Measurements from ENCODE around the gene DOLPP1. TPM values are rescaled to one million over a fixed set of nuclear protein-coding genes. Genes with fewer than 3 reads are reported as not detected.
A peak's percentile ranks its signal among the peaks of the same experiment; 100 is the strongest.
"Not testable (repeated sequence)": the region's sequence is repeated elsewhere in the genome, so short reads cannot be mapped to it uniquely, and the experiment has no call there.

Gene DOLPP1
- total RNA-seq, 1 donor from 2014 or later = 22.3 TPM

DNA sequence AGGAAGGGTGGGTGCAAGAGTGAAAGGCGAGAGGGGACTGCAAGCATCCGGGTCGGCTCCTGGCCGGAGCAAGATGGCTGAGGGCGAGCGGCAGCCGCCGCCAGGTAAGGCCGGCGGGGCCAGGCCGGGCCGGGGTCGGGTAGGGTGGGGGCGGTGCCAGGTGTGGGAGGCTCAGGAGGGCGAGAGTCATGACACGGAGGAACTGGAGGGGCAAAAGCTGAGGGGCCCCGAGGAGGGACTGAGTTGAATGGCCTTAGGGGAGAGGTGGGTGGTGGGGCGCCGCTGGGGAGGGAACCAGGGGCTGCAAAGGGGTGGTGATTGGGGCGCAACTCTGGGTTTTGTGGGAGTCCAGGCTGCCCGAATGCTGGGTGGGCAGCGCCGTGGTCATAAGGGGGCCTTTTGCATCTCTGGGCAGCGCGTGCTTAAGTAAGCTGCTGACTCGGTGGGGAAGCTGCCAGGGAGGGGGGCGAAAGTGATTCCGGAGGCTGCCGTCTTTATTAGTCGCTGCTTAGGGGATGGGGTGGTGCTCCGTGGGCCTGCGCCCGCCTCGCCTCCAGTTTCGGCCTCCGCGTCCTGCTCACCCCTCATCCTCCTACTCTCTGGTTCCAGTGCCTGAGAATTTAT is 30.7 kb downstream of the DOLPP1 start:
- DNase-seq (ENCODE audit: low spot score) = no peak

DNA sequence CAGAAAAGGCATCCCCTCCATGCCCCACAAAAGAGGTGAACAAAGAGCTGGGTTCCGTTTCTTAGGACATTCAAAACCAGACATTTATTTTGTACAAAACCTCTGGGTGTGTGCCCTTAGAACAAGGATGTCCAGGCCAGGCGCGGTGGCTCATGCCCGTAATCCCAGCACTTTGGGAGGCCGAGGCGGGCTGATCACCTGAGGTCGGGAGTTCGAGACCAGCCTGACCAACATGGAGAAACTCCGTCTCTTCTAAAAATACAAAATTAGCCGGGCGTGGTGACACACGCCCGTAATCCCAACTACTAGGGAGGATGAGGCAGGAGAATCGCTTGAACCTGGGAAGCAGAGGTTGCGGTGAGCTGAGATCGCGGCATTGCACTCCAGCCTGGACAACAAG is 31.6 kb downstream of the DOLPP1 start:
- not testable (repeated sequence) for DNase-seq (ENCODE audit: low spot score)

DNA sequence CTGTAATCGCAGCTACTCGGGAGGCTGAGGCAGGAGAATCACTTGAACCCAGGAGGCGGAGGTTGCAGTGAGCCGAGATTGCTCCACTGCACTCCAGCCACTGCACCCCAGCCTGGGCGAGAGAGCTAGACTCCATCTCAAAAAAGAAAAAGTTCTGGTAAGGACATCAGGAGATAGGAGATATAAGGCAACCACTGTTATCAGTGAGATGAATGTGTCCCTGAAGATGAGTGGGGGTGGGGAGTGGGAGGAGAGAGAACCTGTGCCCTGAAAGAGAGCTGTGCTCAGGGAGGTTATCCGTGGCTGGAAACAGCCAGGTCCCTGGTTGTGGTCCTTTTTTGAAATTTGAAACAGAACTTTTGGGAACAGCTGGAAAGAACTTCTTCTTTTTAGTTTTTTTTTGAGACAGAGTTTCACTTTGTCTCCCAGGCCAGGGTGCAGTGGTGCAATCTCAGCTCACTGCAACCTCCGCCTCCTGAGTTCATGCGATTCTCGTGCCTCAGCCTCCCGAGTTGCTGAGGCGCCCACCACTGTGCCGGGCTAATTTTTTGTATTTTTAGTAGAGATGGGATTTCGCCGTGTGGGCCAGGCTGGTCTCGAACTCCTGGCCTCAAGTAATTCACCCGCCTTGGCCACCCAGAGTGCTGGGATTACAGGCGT is 32.9 kb downstream of the DOLPP1 start:
- no peak for DNase-seq (ENCODE audit: low spot score)

DNA sequence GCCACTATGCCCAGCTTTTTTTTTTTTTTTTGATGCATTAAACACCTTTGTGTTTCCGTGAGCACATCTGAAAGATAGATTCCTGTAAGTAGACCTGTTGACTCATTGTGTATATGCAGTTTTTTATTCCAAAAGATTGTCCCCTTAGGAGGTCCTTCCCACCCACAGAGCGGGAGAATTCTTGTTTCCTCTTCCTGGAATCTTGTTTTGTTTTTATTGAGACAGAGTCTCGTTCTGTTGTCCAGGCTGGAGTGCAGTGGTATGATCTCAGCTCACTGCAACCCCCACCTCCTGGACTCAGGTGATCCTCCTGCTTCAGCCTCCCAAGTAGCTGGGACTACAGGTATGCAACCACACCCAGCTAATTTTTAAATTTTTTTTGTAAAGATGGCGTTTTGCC is 37.9 kb downstream of the DOLPP1 start:
- DNase-seq (ENCODE audit: low spot score) = no peak

DNA sequence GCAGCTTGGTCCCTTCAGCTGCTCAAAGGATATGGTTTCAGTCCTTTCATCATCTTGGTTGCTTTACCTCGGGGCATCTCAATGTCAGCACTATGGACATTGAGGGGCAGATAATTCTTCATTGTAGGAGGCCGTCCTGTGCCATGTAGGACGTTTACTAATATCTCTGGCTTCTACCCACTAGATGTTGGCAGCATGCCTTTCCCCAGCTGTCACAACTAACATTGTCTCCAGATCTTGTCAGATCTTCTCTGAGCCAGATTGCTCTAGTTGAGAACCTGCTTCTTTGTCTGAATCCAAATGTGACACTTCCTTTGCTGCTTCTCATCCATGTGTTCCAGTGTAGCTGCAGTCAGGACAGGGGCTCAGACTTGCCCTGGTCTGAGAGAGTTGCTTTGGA is 40.6 kb downstream of the DOLPP1 start:
- no peak for DNase-seq (ENCODE audit: low spot score)

DNA sequence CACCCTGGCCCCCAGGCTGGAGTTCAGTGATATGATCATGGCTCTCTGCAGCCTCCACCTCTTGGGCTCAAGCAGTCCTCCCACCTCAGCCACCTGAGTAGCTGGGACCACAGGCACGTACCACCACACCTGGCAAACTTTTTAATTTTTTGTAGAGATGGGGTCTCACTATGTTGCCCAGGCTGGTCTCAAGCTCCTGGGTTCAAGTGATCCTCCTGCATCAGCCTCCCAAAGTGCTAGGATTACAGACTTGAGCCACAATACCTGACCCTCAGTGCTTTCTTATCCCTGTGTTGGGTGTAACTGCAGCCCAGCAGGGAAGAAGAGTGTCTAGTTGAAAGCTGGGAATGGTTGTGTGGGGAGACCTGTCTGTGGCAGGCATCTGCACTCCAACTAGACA is 41.2 kb downstream of the DOLPP1 start:
- no peak for DNase-seq (ENCODE audit: low spot score)

DNA sequence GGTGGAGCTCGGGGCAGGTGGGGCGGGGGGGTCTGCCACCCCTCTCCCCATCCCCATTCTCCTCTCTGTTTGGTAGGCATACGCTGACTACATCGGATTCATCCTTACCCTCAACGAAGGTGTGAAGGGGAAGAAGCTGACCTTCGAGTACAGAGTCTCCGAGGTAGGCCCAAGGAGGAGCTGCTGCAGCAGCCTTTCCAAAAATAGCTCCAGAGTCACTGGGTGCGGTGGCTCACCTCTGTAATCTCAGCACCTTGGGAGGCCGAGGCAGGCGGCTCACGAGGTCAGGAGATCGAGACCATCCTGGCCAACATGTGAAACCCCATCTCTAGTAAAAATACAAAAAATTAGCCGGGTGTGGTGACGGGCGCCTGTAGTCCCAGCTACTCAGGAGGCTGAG is 42.1 kb downstream of the DOLPP1 start:
- DNase-seq (ENCODE audit: low spot score) = not testable (repeated sequence)

DNA sequence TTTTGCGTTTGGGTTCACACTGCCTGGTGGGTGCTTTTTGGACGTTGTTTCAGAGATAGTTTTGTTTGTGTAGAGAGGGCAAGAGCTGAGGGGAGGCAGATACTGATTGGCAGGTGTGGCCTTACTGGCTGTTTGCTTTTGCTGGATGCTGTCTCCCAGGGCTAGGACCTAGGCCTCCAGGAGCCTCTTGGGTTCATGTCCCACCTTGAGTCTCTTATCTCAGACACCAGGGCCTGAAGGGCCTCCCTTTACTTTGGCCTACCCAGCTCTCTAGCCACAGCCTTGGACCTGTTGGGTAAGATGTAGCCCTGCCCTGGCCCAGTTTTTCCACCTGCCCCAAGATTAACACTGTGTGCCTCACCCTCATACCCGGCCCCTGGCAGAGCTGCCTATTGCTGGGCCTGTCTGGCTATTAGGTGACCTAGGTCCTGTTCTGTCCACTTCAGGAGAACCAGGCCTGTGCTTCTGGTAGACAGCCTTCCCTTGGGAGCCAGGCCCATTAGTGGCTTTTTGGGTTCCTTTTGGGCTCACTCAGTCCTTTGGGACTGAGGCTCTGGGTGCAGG is 43.7 kb downstream of the DOLPP1 start:
- DNase-seq (ENCODE audit: low spot score) = no peak

DNA sequence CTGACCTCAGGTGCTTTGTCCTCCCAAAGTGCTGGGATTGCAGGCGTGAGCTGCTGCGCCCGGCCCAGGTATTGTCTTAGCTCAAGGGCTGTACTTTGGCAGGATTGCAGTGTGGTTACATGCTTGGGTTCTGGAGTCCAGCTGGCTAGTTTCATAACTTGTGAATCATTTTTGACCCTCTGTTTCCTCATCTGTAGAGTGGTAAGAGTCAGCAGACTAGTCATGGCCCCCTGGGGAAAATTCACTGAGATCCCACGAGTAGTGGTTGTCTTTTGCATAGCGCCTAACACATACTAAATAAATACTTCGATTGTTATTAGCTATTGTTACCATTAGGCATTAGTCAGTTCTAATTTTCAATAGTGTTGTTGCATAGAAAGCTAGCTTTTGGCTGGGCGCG is 44.6 kb downstream of the DOLPP1 start:
- no peak for DNase-seq (ENCODE audit: low spot score)

DNA sequence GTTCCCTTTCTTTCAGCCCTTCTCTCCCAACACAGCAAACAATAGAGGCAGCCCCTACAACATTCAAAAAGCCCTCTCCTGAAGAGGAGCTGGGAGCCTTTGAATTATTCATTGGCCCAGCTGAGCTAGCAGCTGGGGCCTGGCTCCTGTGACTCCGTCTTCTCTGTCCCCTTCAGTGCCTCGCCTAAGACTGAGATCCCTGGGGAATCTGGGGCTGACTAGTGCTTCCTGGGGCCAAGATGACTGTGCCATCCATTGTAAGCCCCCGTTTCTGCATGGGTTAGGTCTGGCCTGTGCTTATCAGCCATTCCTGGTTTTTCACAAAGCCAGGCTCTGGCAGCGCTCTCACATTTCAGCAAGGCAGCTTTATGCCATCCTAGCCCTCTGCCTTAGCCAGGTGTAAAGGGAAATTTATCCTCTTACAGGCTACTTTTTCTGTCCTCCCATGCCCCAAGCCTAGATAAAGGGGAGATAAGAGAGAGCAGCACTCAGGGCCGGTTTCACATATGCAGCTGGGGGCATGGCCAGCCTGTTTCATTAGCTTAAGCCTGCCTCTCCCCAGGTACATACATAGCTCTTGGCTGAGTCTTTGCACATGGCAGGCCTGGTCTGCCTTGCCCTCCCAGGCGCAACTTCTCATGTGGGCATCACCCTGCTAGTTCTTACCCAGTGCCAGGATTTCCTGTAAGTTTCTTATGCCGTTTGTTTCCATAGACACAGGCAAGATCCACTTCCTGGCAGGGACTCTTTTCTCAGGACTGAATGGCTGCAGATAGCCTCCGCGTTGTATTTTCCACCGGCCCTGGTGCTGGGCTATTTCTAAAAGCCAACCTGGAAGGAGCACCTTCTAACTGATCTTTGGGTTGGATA is 46.1 kb downstream of the DOLPP1 start:
- no peak for DNase-seq (ENCODE audit: low spot score)

DNA sequence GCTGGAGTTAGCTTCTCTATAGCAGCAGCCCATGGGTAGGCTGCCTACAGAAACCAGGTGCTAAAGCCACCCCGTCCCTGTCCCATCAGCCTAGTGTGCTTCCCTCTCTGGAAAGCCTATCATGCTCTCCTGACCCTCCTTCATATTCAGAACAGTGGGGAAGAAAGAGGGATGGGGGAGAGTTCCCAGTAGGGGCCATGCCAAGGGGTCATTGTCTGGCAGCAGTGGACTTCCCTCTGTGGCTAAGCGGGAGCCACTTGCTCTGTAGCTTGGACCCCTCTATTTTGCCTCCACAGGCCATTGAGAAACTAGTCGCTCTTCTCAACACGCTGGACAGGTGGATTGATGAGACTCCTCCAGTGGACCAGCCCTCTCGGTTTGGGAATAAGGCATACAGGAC is 47.8 kb downstream of the DOLPP1 start:
- DNase-seq (ENCODE audit: low spot score) = no peak

DNA sequence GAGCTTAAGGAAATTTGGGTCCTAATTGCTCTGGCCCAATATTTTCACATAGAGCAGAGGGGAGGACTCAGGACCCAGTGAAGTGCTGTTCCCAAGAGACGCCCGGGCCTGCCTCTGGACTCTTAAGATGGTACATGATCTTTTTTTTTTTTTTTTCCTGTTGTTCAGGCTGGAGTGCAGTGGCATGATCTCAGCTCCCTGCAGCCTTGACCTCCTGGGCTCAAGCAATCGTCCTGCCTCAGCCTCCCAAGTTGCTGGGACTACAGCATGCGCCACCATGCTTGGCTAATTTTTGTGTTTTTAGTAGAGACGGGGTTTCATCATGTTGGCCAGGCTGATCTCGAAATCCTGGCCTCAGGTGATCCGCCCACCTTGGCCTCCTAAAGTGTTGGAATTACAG is 49.4 kb downstream of the DOLPP1 start:
- not testable (repeated sequence) for DNase-seq (ENCODE audit: low spot score)

DNA sequence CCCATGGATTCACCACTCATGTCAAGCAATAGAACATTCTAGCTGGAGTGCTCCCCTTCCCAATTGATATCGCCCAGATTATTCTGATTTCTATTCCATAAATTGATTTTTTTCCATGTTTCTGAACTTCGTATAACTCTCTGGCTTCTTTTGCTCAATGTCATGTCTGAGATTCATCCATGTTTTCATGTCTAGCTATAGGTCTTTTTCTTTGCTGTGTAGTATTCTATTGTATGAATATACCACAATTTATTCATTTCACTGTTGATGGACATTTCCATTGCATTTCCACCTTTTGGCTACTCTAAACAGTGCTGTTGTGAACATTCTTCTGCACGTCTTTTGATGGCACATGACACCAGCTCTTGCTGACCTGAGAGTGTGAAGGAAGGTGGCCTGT is 49.9 kb downstream of the DOLPP1 start:
- no peak for DNase-seq (ENCODE audit: low spot score)

DNA sequence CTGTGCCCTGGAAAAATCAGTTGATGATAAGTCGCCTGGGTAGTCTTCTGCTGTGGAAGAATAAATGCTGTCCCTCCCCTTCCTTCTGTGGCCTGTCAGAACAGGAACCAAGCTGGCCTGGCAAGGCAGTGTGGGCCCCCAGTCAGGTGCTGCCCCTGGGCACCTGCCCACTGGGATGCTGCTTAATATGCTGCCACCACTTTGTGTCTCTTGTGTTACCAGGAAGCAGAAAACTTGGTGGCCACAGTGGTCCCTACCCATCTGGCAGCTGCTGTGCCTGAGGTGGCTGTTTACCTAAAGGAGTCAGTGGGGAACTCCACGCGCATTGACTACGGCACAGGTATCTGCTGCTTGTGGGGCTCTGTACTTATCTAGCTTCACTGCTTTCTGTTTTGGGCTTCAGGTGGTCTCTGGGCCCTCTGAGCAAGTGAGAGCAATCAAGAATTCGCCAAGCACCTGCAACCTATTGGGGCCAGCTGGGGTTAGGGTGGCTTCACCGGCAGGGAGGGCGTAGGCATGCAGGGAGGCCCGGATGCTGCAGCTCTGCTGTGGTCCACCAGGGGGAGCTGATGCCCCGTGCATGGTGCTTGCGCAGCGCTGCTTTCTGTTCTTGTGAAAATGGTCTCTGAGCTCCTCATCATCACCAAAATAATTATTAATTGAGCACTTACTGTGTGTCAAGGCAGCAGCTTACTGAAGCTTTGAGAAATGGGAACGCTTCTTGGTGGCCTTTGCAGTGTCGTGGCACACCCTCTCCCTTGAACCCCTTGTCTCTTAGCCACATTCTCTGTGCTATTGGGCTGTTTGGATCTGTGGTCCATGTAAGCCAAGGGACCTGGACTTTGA is 50.6 kb downstream of the DOLPP1 start:
- DNase-seq (ENCODE audit: low spot score) = peak; percentile 76

DNA sequence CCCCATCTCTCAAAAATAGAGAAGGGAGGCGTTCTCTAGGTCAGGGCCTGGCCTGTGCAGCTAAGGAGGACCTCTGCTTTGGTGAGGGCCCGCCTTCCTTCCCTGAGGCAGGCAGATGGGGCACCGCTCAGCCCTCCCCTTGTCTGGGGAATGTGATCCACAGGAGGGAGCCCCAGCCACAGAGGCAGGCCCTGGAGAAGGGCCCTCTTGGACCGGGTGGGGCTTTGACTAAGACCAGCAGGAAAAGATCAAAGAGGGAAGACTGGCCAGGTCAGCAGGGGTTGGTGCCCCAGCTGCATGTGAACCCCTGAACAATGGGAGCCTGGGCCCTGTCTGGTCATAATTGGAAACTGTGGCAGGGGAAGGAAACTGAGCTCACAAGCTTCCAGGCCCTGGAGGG is 52.2 kb downstream of the DOLPP1 start:
- no peak for DNase-seq (ENCODE audit: low spot score)

DNA sequence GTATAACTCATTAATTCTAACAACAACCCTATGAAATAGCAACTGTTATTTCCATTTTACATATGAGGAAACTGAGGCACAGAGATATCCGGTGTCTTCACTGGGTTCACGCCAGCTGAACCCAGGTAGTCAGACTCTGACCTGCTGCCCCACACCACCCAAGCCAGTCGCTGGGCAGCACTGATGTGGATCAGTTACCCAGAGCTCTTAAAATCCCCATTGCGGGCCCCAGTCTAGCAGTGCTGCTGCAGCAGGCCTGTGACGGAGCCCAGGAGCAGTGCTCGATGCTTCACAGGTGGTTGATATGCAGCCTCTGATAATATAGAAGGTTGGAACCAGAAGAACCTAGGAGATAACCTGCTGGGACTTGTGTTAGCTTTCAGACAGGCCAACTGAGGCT is 54.6 kb downstream of the DOLPP1 start:
- no peak for DNase-seq (ENCODE audit: low spot score)

DNA sequence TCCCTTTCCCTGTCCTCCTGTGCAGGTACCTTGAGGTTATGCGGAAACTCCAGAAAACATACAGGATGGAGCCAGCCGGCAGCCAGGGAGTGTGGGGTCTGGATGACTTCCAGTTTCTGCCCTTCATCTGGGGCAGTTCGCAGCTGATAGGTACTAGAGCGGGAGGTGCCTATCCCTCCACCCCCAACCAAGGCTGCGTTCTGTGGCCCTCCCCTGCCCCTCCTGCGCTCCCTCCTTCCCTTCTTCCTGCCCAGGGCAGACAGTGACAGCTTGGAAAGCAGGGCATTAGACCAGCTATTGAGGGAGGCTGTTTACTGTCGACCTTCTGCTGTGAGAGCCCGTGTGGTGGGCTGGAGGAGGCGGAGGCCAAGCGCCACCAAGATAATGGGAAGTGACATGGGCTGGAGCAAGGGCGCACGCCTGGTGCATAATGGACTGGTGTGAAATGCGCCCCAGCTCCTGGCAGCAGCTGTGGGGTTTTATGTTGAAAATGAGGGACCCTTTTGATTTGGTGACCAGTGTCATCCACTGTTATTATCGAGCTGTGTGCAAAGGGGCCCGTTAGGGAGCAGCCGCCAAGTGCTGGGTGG is 55.6 kb downstream of the DOLPP1 start:
- no peak for DNase-seq (ENCODE audit: low spot score)

DNA sequence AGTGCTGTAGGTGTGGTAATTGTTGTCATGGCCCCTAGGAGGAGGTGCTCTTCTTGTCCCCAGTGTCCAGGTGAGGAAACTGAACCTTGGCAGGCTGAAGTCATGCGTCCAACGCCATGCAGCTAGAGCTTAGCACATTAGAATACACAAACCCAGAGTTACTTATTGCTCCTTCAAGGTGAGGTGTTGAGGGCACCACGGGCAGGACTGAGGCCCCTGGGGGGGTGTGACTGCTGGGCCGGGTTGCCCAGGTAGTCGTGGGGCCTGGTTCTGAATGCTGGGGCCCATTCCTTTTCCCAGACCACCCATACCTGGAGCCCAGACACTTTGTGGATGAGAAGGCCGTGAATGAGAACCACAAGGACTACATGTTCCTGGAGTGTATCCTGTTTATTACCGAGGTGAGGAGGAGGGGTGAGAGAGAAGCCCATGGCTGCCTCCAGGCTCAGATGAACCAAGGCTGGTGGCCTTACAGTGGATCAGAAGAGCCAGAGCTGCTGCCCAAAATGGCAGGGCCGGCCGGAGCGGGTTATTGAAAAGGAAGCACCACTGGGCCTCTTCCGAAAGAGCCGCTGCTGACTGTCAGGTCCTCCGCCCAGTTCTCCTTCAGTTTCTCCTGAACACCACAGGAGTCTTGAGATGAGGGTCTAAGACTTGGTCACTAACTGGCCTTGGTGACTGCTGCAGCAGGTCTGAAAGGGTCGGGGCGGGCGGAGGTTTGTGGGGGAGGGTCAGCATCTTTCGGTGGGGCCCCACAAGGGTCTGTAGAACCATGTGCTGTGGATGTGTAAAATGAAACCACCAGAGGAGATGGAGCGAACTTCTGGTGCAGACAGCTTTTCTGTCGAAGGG is 56.6 kb downstream of the DOLPP1 start:
- no peak for DNase-seq (ENCODE audit: low spot score)

DNA sequence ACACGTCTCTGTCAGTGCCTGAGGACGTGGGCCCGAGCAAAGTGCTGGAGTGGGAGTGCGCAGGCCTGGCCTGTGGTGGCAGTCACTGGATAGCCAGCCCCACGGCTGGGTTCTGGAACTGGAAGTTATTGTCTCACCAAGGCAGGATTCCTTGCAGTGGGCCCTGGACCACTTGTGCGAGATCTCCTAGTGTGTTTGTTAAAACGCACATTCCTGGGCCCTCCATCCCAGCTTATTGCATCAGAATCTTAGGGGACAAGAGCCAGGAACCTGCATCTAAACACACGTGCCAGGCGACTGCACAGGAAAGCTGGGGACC is 57.2 kb downstream of the DOLPP1 start:
- DNase-seq (ENCODE audit: low spot score) = no peak

DNA sequence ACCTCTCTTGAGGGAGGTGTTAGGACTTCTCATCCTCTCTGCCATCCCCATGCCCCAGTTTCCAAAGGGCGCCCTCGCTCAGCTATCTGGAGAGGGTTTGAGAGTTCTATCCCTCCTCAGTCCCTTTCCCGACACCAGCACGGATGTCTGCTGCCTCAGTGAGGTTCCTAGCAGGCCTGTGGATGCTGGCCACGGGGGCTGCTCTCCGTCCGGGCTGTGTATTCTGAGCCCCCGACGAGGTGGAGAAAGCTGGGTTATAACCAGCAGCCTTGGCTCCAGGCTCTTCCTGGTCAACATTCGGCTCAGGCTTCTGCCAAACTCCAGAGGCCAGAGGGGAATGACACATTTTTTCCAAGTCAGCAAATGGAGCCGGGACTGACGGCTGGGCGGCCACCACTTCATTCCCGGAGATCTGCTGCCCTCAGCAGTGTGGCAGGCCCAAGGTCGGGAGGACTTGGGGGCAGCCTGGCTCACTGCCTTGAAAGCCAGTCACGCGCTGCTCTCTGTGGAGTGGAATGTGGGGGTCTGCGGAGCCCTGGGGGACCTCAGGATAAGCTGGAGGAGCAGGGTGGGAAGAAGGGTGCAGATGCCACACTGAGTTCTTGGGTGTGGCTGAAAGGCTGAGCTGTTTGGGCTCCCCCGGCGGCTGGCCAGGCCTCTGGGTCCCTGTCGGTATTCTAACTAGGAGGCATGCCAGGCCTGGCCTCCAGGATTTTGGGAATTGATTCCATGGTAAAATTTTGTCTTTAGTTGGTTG is 57.7 kb downstream of the DOLPP1 start:
- peak; percentile 35 for DNase-seq (ENCODE audit: low spot score)
